Renal cortex interstitium (tissue), 15 donors: Measurements from ENCODE around the gene ZCCHC10. TPM values are rescaled to one million over a fixed set of nuclear protein-coding genes. Genes with fewer than 3 reads are reported as not detected.

Source experiments
- DNase-seq, 11 donors: peaks; one replicate each; pipeline ENCODE4 v3.0.0-alpha.2; 2013; ENCODE audit warnings: low read depth in 9 of 11, low spot score in 4 of 11; ENCODE audit errors: extremely low read depth in 1 of 11
- long read RNA-seq, 16 experiments: transcript quantifications; one replicate each; lab custom pipeline, GENCODE V29; 2026
- polyA plus RNA-seq, 3 donors: library from polyadenylated mRNA; unstranded; fragments of 120-200 nt; gene quantifications; one replicate each; pipeline ENCODE4 v1.2.1, GENCODE V29; 2013; ENCODE audit not compliant: insufficient read length in 3 of 3

Gene ZCCHC10
- polyA plus RNA-seq, result 10 to 100 TPM; 28.8 to 36.8 (median 30.5) TPM
- long read RNA-seq, donor 1, transcript ZCCHC10-201 (4 exons, 2,178 nt), result major isoform, 7 of 9 reads
- long read RNA-seq, donor 1, partial matches to known transcripts, result 0 of 9 reads
- long read RNA-seq, donor 1, other reads (novel, unspliced or antisense), result 0 of 9 reads
- long read RNA-seq, donor 2, transcript ZCCHC10-201 (4 exons, 2,178 nt), result major isoform, 10 of 16 reads
- long read RNA-seq, donor 2, partial matches to known transcripts, result 0 of 16 reads
- long read RNA-seq, donor 2, other reads (novel, unspliced or antisense), result 0 of 16 reads
- long read RNA-seq, donor 3, transcript ZCCHC10-201 (4 exons, 2,178 nt), result major isoform, 9 of 19 reads
- long read RNA-seq, donor 3, partial matches to known transcripts, result 0 of 19 reads
- long read RNA-seq, donor 3, other reads (novel, unspliced or antisense), result 0 of 19 reads
- long read RNA-seq, donor 4, transcript ZCCHC10-201 (4 exons, 2,178 nt), result major isoform, 14 of 20 reads
- long read RNA-seq, donor 4, partial matches to known transcripts, result 0 of 20 reads
- long read RNA-seq, donor 4, other reads (novel, unspliced or antisense), result 0 of 20 reads
- long read RNA-seq, donor 5, result 0 reads
- long read RNA-seq, donor 6, transcript ZCCHC10-201 (4 exons, 2,178 nt), result major isoform, 5 of 12 reads
- long read RNA-seq, donor 6, partial matches to known transcripts, result 0 of 12 reads
- long read RNA-seq, donor 6, other reads (novel, unspliced or antisense), result 0 of 12 reads
- long read RNA-seq, donor 7, transcript ZCCHC10-201 (4 exons, 2,178 nt), result major isoform, 5 of 115 reads
- long read RNA-seq, donor 7, partial matches to known transcripts, result 85 of 115 reads
- long read RNA-seq, donor 7, other reads (novel, unspliced or antisense), result 14 of 115 reads
- long read RNA-seq, donor 8, result 0 reads
- long read RNA-seq, donor 9, transcript ZCCHC10-201 (4 exons, 2,178 nt), result major isoform, 5 of 8 reads
- long read RNA-seq, donor 9, partial matches to known transcripts, result 0 of 8 reads
- long read RNA-seq, donor 9, other reads (novel, unspliced or antisense), result 0 of 8 reads
- long read RNA-seq, donor 10, transcript ZCCHC10-201 (4 exons, 2,178 nt), result major isoform, 9 of 12 reads
- long read RNA-seq, donor 10, partial matches to known transcripts, result 0 of 12 reads
- long read RNA-seq, donor 10, other reads (novel, unspliced or antisense), result 0 of 12 reads
- long read RNA-seq, donor 11, partial matches to known transcripts, result 0 of 7 reads
- long read RNA-seq, donor 11, other reads (novel, unspliced or antisense), result 0 of 7 reads
- long read RNA-seq, donor 12, transcript ZCCHC10-201 (4 exons, 2,178 nt), result major isoform, 5 of 8 reads
- long read RNA-seq, donor 12, partial matches to known transcripts, result 0 of 8 reads
- long read RNA-seq, donor 12, other reads (novel, unspliced or antisense), result 0 of 8 reads
- long read RNA-seq, donor 13, result 0 reads
- long read RNA-seq, donor 14, transcript ZCCHC10-201 (4 exons, 2,178 nt), result major isoform, 10 of 14 reads
- long read RNA-seq, donor 14, partial matches to known transcripts, result 0 of 14 reads
- long read RNA-seq, donor 14, other reads (novel, unspliced or antisense), result 0 of 14 reads
- long read RNA-seq, donor 15, partial matches to known transcripts, result 0 of 3 reads
- long read RNA-seq, donor 15, other reads (novel, unspliced or antisense), result 0 of 3 reads
- long read RNA-seq, donor 16, transcript ZCCHC10-207 (5 exons, 1,070 nt), result minor isoform, 5 of 31 reads
- long read RNA-seq, donor 16, transcript ZCCHC10-201 (4 exons, 2,178 nt), result major isoform, 22 of 31 reads
- long read RNA-seq, donor 16, partial matches to known transcripts, result 0 of 31 reads
- long read RNA-seq, donor 16, other reads (novel, unspliced or antisense), result 0 of 31 reads

- DNase-seq, result peak; percentile 86 to 95 (median 94)
Observed at GRCh38 chr5:133025804-133026663, at the start of gene ZCCHC10. Gene ZCCHC10, minus strand, starts transcription at chr5:133026549. Its CDS starts 12 bp downstream, at chr5:133026537.

GRCh38 chr5:133075572-133076536, 49.5 kb upstream of the ZCCHC10 start:
- DNase-seq, result no peak

- no peak for DNase-seq
Observed at GRCh38 chr5:133072021-133072420, 45.7 kb upstream of the ZCCHC10 start.

- DNase-seq, result no peak
Observed at GRCh38 chr5:133066045-133066444, 39.7 kb upstream of the ZCCHC10 start.

- no peak for DNase-seq
Observed at GRCh38 chr5:133065471-133065870, 39.1 kb upstream of the ZCCHC10 start.

- DNase-seq, result no peak
Observed at GRCh38 chr5:133063965-133064364, 37.6 kb upstream of the ZCCHC10 start.

- no peak for DNase-seq
Observed at GRCh38 chr5:133062276-133062675, 35.9 kb upstream of the ZCCHC10 start.

- DNase-seq, result no peak
Observed at GRCh38 chr5:133059621-133060020, 33.3 kb upstream of the ZCCHC10 start.

- DNase-seq, result no peak
Observed at GRCh38 chr5:133056891-133057290, 30.5 kb upstream of the ZCCHC10 start.

- no peak for DNase-seq
Observed at GRCh38 chr5:133054697-133055471, 28.5 kb upstream of the ZCCHC10 start.

GRCh38 chr5:133053448-133053847, 27.1 kb upstream of the ZCCHC10 start:
- DNase-seq, result no peak

- DNase-seq, result peak in 5 of 11 donors; percentile 39 to 52 (median 40)
Observed at GRCh38 chr5:133052317-133053175, 26.2 kb upstream of the ZCCHC10 start.

- peak; percentile 97 to 99 (median 99) for DNase-seq
Observed at GRCh38 chr5:133051542-133052316, 25.4 kb upstream of the ZCCHC10 start, which contains the start of gene HSPA4. Gene HSPA4, plus strand, starts transcription at chr5:133052013. Its CDS starts 238 bp downstream, at chr5:133052251.
